CD14-positive monocyte (primary cell): ENCODE measurements around the gene EPB41L4B. TPM values are rescaled to one million over a fixed set of nuclear protein-coding genes. Genes with fewer than 3 reads are reported as not detected.

Experiments used
- DNase-seq, 3 donors: peaks; one replicate each; pipeline ENCODE4 v3.0.0-alpha.2; 2011 to 2022
- H2AFZ ChIP-seq: 2 replicates; pipeline ENCODE4 v1.6.0; 2012; ENCODE audit warnings: mild to moderate bottlenecking, low read depth, low read length, inconsistent platforms; ENCODE audit not compliant: insufficient read depth, poor library complexity, severe bottlenecking
- H3K27ac ChIP-seq, 2 donors: 1 replicate in 1 of 2; 2 replicates in 1 of 2; pipeline ENCODE4 v1.5.1; 2012 to 2013; ENCODE audit warnings: low read length in 2 of 2, control low read depth in 1 of 2, inconsistent platforms in 1 of 2, low read depth in 1 of 2, mild to moderate bottlenecking in 1 of 2
- H3K27me3 ChIP-seq, 2 donors: one replicate each; pipeline versions ENCODE4 v1.6.0 to v1.6.1; 2011 to 2013; ENCODE audit warnings: low read length in 2 of 2; ENCODE audit not compliant: control insufficient read depth in 2 of 2, insufficient read depth in 2 of 2
- H3K36me3 ChIP-seq, 2 donors: replicated peaks in 1 of 2; 1 replicate in 1 of 2; 2 replicates in 1 of 2; pipeline versions ENCODE4 v1.5.1 to v1.6.1; 2012 to 2013; ENCODE audit warnings: low read length in 2 of 2, control low read depth in 1 of 2, inconsistent platforms in 1 of 2, mild to moderate bottlenecking in 1 of 2; ENCODE audit not compliant: insufficient read depth in 2 of 2, control insufficient read depth in 1 of 2
- H3K4me1 ChIP-seq, 2 donors: 1 replicate in 1 of 2; 2 replicates in 1 of 2; pipeline versions ENCODE4 v1.5.1 to v1.6.1; 2012 to 2013; ENCODE audit warnings: low read length in 2 of 2, control low read depth in 1 of 2, inconsistent platforms in 1 of 2, mild to moderate bottlenecking in 1 of 2, moderate library complexity in 1 of 2; ENCODE audit not compliant: insufficient read depth in 2 of 2, control insufficient read depth in 1 of 2
- H3K4me2 ChIP-seq: replicated peaks from 2 replicates; pipeline ENCODE3; 2012; ENCODE audit warnings: low read length, moderate library complexity, mild to moderate bottlenecking; ENCODE audit not compliant: poor library complexity, severe bottlenecking; ENCODE audit errors: extremely low read depth
- H3K4me3 ChIP-seq, 3 experiments: fragments of 200-600 bp in 1 of 3; sonication (generic) in 1 of 3; replicated peaks in 1 of 3; 1 replicate in 2 of 3; 2 replicates in 1 of 3; pipeline ENCODE4 v1.5.1; 2011 to 2013; ENCODE audit warnings: low read length in 3 of 3, mild to moderate bottlenecking in 3 of 3, control low read depth in 2 of 3, low read depth in 2 of 3, inconsistent platforms in 1 of 3, moderate library complexity in 1 of 3
- H3K79me2 ChIP-seq: 2 replicates; pipeline ENCODE4 v1.6.0; 2012; ENCODE audit warnings: mild to moderate bottlenecking, control low read depth, inconsistent platforms, low read length, moderate library complexity; ENCODE audit not compliant: insufficient read depth
- H3K9ac ChIP-seq: 2 replicates; pipeline ENCODE4 v1.6.0; 2017; ENCODE audit warnings: low read length, mild to moderate bottlenecking; ENCODE audit not compliant: insufficient read depth, poor library complexity, severe bottlenecking
- H3K9me3 ChIP-seq, 2 donors: replicated peaks in 1 of 2; 1 replicate in 1 of 2; 2 replicates in 1 of 2; pipeline versions ENCODE4 v1.5.1 to v1.6.1; 2012 to 2013; ENCODE audit warnings: low read length in 2 of 2, control low read depth in 1 of 2; ENCODE audit not compliant: control insufficient read depth in 1 of 2, insufficient read depth in 1 of 2
- H4K20me1 ChIP-seq: 2 replicates; pipeline ENCODE4 v1.6.0; 2012; ENCODE audit warnings: mild to moderate bottlenecking, low read length, control low read depth, moderate library complexity; ENCODE audit not compliant: insufficient read depth
- H3K27ac Mint-ChIP-seq, 7 donors: one replicate each; pipeline ENCODE4 v1.8.0; 2020; ENCODE audit warnings: mild to moderate bottlenecking in 7 of 7, mixed read lengths in 7 of 7, moderate library complexity in 6 of 7, inconsistent platforms in 2 of 7
- H3K27me3 Mint-ChIP-seq, 3 donors: one replicate each; pipeline ENCODE4 v1.8.0; 2021 to 2022; ENCODE audit warnings: low read depth in 3 of 3, mild to moderate bottlenecking in 3 of 3, mixed read lengths in 3 of 3, moderate library complexity in 3 of 3, inconsistent platforms in 1 of 3
- H3K36me3 Mint-ChIP-seq, 2 donors: one replicate each; pipeline ENCODE4 v1.8.0; 2020; ENCODE audit warnings: mixed read lengths in 2 of 2, inconsistent platforms in 1 of 2, mild to moderate bottlenecking in 1 of 2
- H3K4me1 Mint-ChIP-seq: one replicate; pipeline ENCODE4 v1.8.0; 2020; ENCODE audit warnings: mild to moderate bottlenecking, mixed read lengths
- H3K4me3 Mint-ChIP-seq, 2 donors: one replicate each; pipeline ENCODE4 v1.8.0; 2020; ENCODE audit warnings: mild to moderate bottlenecking in 2 of 2, mixed read lengths in 2 of 2, moderate library complexity in 1 of 2
- H3K9me3 Mint-ChIP-seq, 7 donors: one replicate each; pipeline ENCODE4 v1.8.0; 2020 to 2022; ENCODE audit warnings: mixed read lengths in 7 of 7, mild to moderate bottlenecking in 6 of 7, moderate library complexity in 6 of 7, inconsistent platforms in 2 of 7
- CTCF ChIP-seq: fragments of 200-600 bp; IDR thresholded peaks from one replicate; pipeline ENCODE4 v1.8.0; 2022; ENCODE audit warnings: antibody characterized with exemption, mild to moderate bottlenecking
- WGBS: methylation state at CpG from one replicate; pipeline ENCODE4 v1.1.5; 2013; ENCODE audit warnings: missing lambda C conversion rate; ENCODE audit not compliant: insufficient coverage; 5-methylcytosine and 5-hydroxymethylcytosine counted together
- intact Hi-C, 2 donors: fragments of 100-400 bp; cut with micrococcal nuclease; formaldehyde crosslinking; loops; one replicate each; pipeline versions ENCODE4 v1.15.0 to v1.15.1; 2023
- polyA plus RNA-seq, 3 donors: library from polyadenylated mRNA; depleted of rRNA in 1 of 3; unstranded in 2 of 3; stranded (reverse) in 1 of 3; fragments of 300-500 nt in 2 of 3; fragments of >200 nt in 1 of 3; fragmentation: Illumina TruSeq in 2 of 3; gene quantifications; 1 replicate in 2 of 3; 2 replicates in 1 of 3; pipeline ENCODE4 v1.2.3, GENCODE V29; 2012 to 2021

EPB41L4B gene
- polyA plus RNA-seq, 3 donors: not detected

- intact Hi-C loops: no loop called here
- Histone ChIP-seq H3K4me3 (no peak overlapping the region), H3K79me2 (no peaks in the 10 kb centered on the region), H3K9ac (no peak overlapping the region), H3K4me2 (no peak overlapping the region), H3K27ac (no peak overlapping the region), H3K36me3 (no peaks in the 10 kb centered on the region), H3K9me3 (peaks cover 6% of the 10 kb centered on the region in 2 donors), H4K20me1 (no peaks in the 10 kb centered on the region), H2AFZ (no peak overlapping the region), H3K27me3 (peaks cover 33 to 46% of the 10 kb centered on the region in 2 donors), H3K4me1 (no peaks in the 10 kb centered on the region)
- Mint-ChIP-seq H3K27me3 (peaks cover 48 to 71% (median 49%) of the 10 kb centered on the region in 3 donors), H3K4me1 (peaks cover 5% of the 10 kb centered on the region), H3K27ac (no peak overlapping the region), H3K9me3 (peaks cover 0 to 17% (median 9%) of the 10 kb centered on the region in 7 donors), H3K4me3 (no peak overlapping the region), H3K36me3 (no peaks in the 10 kb centered on the region)
- no peak for DNase-seq
- WGBS: no CpG with 5 or more reads among the region's 1 CpG
- no peak for TF ChIP-seq CTCF
These were observed 157.7 kb downstream of the EPB41L4B start for GRCh38 chr9:109163194-109163593.

- 71% methylated on average over 1 of the region's 3 CpGs for WGBS
- H3K27me3 Mint-ChIP-seq: peaks cover 45 to 66% (median 49%) of the 10 kb centered on the region in 3 donors
These were observed 158.2 kb downstream of the EPB41L4B start for GRCh38 chr9:109162677-109163076.

More at GRCh38 chr9:109162677-109163076, 158.2 kb downstream of the EPB41L4B start:
- no peak overlapping the region for H3K27ac Mint-ChIP-seq
- intact Hi-C loops: no loop called here
- H3K9me3 ChIP-seq: peaks cover 6% of the 10 kb centered on the region in 2 donors
- no peaks in the 10 kb centered on the region for H3K36me3 ChIP-seq
- peaks cover 5% of the 10 kb centered on the region for H3K4me1 Mint-ChIP-seq
- H3K27me3 ChIP-seq: peaks cover 28 to 40% of the 10 kb centered on the region in 2 donors
- no peaks in the 10 kb centered on the region for H3K4me1 ChIP-seq
- TF ChIP-seq CTCF: no peak
- H2AFZ ChIP-seq: no peak overlapping the region
- no peak overlapping the region for H3K4me3 Mint-ChIP-seq
- no peak for DNase-seq
- no peak overlapping the region for H3K4me2 ChIP-seq
- H4K20me1 ChIP-seq: no peaks in the 10 kb centered on the region
- no peak overlapping the region for H3K27ac ChIP-seq
- peaks cover 0 to 16% (median 9%) of the 10 kb centered on the region in 7 donors for H3K9me3 Mint-ChIP-seq
- H3K4me3 ChIP-seq: no peak overlapping the region
- H3K36me3 Mint-ChIP-seq: no peaks in the 10 kb centered on the region
- no peaks in the 10 kb centered on the region for H3K79me2 ChIP-seq
- H3K9ac ChIP-seq: no peak overlapping the region
